Activated CD8-positive, alpha-beta memory T cell treated with anti-CD3 and anti-CD28 coated beads, Interleukin-2, amount 50 U/mL, for 24 hours (primary cell): ENCODE results near the gene MADD.

ENCODE experiments used
- DNase-seq: peaks from one replicate; pipeline ENCODE4 v3.0.0-alpha.2; 2020; ENCODE audit errors: extremely low read depth

The MADD gene

GRCh38 chr11:47356998-47357329 is 87.0 kb downstream of the MADD start:
- DNase-seq: no peak

- DNase-seq: no peak
Observed at GRCh38 chr11:47357985-47358730, 88.2 kb downstream of the MADD start.

GRCh38 chr11:47358731-47359051 is 88.8 kb downstream of the MADD start:
- no peak for DNase-seq

DNA sequence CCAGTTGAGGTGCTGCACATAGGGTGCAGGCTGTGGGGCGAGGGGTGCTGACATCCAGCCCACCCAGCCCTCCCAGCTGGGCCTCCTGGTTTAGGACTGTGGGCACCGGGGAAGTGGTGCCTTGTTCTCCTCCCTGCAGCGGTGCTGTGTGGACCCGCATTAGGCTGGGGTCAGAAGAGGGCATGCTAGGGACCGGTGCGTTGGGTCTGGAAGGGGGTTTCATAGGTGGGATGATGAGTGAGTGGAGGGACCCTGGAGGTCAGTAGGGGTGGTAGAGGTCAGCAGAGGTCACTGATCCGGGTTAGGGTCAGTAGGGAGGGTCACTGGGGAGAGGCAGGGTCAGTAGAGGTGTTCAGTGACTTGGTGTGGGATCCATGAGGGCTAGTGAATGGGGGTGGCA is 89.2 kb downstream of the MADD start:
- no peak for DNase-seq

DNA sequence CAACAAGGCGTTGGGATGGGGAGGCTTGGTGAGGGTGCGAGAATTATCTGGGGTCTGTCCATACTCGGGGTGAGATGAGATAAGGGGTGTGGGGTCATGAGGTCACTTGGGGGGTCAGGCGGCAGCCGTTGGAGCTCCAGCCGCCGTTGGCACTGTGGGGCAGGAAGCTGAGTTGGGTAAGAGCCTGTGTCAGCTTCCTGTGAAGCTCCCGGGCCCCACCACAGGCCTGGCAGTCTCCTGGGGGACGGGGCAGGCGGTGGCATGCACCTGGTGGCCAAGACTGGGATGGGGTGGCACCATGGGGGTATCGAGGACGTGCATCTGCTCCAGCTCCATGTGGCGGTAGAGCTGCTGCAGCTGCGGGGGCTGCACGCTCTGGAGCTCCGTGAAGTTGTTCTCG is 89.7 kb downstream of the MADD start:
- no peak for DNase-seq

DNA sequence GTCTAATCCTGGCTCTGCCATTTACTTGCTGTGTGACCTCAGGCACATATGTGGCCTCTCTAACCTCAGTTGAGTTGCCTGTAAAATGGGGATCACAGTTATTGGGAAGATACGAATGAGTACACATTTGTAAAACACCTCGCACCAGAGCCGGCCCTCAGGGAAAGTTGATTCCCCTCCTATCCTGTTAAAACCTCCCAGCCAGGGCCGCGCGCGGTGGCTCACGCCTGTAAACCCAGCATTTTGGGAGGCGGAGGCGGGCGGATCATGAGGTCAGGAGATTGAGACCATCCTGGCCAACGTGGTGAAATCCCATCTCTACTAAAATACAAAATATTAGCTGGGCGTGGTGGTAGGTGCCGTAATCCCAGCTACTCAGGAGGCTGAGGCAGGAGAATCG is 90.4 kb downstream of the MADD start:
- no peak for DNase-seq

- no peak for DNase-seq
Observed at GRCh38 chr11:47361419-47361818, 91.5 kb downstream of the MADD start.

- no peak for DNase-seq
Observed at GRCh38 chr11:47366020-47366490, 96.1 kb downstream of the MADD start.

GRCh38 chr11:47369676-47370075 is 99.7 kb downstream of the MADD start:
- no peak for DNase-seq

- no peak for DNase-seq
Observed at GRCh38 chr11:47372422-47372821, 102.5 kb downstream of the MADD start.

- peak; percentile 53 for DNase-seq
Observed at GRCh38 chr11:47373876-47374719, 104.2 kb downstream of the MADD start.

- DNase-seq: no peak
Observed at GRCh38 chr11:47374720-47375019, 104.7 kb downstream of the MADD start.

- DNase-seq: no peak
Observed at GRCh38 chr11:47375020-47375419, 105.1 kb downstream of the MADD start.

GRCh38 chr11:47375546-47376085 is 105.7 kb downstream of the MADD start:
- DNase-seq: no peak

DNA sequence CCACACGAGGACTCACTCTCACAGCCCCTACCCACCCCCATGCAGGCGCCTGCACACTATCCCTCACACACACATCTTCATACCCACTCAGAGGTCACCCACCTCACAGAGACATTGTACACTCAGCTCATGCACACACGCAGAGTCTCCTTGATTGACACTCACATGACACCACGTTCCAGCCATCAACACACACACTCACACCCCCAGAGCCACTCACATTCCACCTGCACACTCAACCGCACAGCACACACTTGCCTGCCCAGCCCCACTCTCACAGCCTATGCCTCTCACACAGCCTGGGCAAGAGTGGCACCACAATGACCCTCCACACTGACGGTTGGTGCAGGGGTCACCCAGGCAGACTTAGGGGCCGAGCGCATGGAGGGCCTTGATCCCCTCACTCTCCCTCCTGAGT is 106.2 kb downstream of the MADD start:
- DNase-seq: no peak

DNA sequence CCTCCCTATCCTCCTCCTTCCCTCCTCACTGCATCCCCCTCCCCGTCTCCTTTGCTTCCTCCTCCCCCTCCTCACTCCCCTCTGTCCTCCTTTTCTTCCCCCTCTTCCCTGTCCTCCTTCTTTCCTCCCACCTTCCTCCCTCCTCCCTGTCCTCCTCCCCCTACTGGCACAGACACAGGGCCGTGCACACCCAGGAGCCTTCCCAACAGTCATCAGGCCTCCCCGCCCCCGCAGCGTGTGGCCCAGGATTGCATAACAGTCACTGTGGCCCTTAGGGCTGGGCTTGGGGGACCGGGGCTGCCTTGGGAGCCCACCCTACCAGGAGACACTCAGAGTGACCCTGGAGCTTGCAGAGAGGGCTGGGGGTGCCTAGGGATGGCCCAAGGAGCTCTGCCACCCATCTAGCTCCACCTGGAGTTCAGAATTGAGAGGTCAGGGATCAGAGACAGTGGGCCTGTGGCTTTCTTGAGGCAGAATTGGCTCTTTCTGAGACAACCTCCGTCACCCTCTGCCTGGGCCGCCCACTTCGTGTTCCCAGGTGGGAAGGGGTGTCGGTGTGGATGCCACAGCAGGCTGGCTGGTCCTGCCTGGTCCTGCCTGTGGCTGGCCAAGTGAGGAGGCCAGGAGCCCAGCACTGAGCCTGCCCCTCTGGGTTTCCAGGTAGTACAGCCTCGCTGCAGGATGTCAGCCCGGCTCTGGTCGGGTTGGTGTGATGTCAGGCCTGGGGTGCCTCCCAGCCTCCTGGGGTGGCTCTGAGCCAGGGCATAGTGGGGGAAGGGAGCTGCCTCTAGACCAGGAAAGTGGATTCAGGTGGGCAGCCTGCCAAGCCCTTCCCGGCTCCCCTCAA is 106.8 kb downstream of the MADD start:
- no peak for DNase-seq

- no peak for DNase-seq
Observed at GRCh38 chr11:47377571-47378009, 107.7 kb downstream of the MADD start.

DNA sequence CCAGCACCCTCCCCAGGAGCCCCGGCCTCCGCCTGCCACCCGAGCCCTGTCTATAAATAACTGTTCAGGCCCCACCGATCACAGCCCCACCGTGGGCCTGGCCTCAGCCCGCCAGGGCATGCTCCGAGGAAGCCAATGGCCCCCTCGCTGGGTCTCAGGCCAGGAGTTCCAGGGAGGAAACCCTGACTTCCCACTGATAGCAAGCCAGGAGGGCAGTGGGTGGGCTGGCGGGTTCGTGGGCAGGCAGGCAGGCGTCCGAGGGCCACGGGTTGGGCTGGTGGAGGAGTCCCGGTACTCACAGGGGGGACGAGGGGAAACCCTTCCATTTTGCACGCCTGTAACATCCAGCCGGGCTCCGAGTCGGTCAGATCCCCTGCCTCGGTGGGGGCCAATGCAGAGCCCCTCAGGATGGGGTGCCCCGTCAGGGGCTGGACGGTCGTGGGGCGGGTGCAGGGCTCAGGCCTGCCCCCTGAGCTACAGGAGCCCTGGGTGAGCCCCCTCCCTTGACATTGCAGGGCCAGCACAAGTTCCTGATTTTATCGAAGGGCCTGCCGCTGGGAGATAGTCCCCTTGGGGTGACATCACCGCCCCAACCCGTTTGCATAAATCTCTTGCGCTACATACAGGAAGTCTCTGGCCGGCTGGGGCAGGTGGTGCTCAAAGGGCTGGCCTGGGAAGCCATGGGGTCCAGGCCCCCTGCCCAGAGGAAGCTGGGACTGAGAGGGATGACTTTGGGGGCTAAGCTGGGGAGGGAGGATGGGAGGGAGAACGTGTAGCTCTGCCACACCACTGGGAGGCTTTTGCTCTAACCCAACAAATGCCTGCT is 108.3 kb downstream of the MADD start, which contains the start of gene SPI1:
Gene SPI1, minus strand, starts transcription at position 538 of the 826 bp plus-strand sequence. Its CDS starts 194 bp downstream, at position 344.
- DNase-seq: no peak

- DNase-seq: no peak
Observed at GRCh38 chr11:47378836-47379170, 108.9 kb downstream of the MADD start.

GRCh38 chr11:47379317-47379716 is 109.4 kb downstream of the MADD start:
- no peak for DNase-seq
